GM23338 (cell line): ENCODE measurements around the gene LGALS1. TPM values are rescaled to one million over a fixed set of nuclear protein-coding genes. Genes with fewer than 3 reads are reported as not detected.

Experiments
- ATAC-seq: fragments of 200-7000 bp; cut with Tn5 transposase; 3 replicates; pipeline ENCODE4 v1.9.1; 2020
- DNase-seq: peaks from one replicate; pipeline ENCODE4 v3.0.0-alpha.2; 2015; ENCODE audit warnings: low spot score
- H2AFZ ChIP-seq: fragments of 200-600 bp; sonication (generic); 2 replicates; pipeline ENCODE4 v1.8.0; 2016; ENCODE audit warnings: antibody characterized with exemption, mild to moderate bottlenecking, moderate library complexity
- H3F3A ChIP-seq: fragments of 200-600 bp; sonication (generic); replicated peaks from 2 replicates; pipeline ENCODE4 v1.8.0; 2017; ENCODE audit warnings: antibody characterized with exemption, mixed run types, low read depth
- H3K27ac ChIP-seq: fragments of 200-600 bp; sonication (generic); 2 replicates; pipeline ENCODE4 v1.6.1; 2016; ENCODE audit warnings: low read depth
- H3K27me3 ChIP-seq: fragments of 200-600 bp; sonication (generic); 2 replicates; pipeline ENCODE4 v1.8.0; 2016; ENCODE audit warnings: mild to moderate bottlenecking, mixed run types, moderate library complexity; ENCODE audit not compliant: insufficient read depth
- H3K36me3 ChIP-seq: fragments of 200-600 bp; sonication (generic); 2 replicates; pipeline ENCODE4 v1.8.0; 2016; ENCODE audit warnings: mild to moderate bottlenecking; ENCODE audit not compliant: insufficient read depth
- H3K4me1 ChIP-seq: fragments of 200-600 bp; sonication (generic); 2 replicates; pipeline ENCODE4 v1.8.0; 2016; ENCODE audit warnings: mild to moderate bottlenecking, moderate library complexity; ENCODE audit not compliant: insufficient read depth
- H3K4me2 ChIP-seq: fragments of 200-600 bp; sonication (generic); 2 replicates; pipeline ENCODE4 v1.7.1; 2017; ENCODE audit warnings: mixed run types
- H3K4me3 ChIP-seq: fragments of 200-600 bp; sonication (generic); 2 replicates; pipeline ENCODE4 v1.6.1; 2016; ENCODE audit warnings: mixed run types
- H3K79me2 ChIP-seq: fragments of 200-600 bp; sonication (generic); replicated peaks from 2 replicates; pipeline ENCODE4 v1.8.0; 2017; ENCODE audit warnings: mild to moderate bottlenecking; ENCODE audit not compliant: insufficient read depth
- H3K9me2 ChIP-seq: fragments of 200-600 bp; sonication (generic); 2 replicates; pipeline ENCODE4 v1.8.0; 2017; ENCODE audit not compliant: insufficient read depth
- H4K20me1 ChIP-seq: fragments of 200-600 bp; sonication (generic); replicated peaks from 2 replicates; pipeline ENCODE4 v1.8.0; 2017; ENCODE audit warnings: mild to moderate bottlenecking; ENCODE audit not compliant: insufficient read depth
- H3K27ac Mint-ChIP-seq: 2 replicates; pipeline ENCODE4 v1.8.0; 2020; ENCODE audit warnings: inconsistent platforms, mild to moderate bottlenecking, moderate library complexity, mixed read lengths
- H3K27me3 Mint-ChIP-seq: 3 replicates; pipeline ENCODE4 v1.8.0; 2022; ENCODE audit warnings: low read depth, mild to moderate bottlenecking, moderate library complexity, mixed read lengths, inconsistent platforms; ENCODE audit not compliant: insufficient read depth, poor library complexity
- H3K36me3 Mint-ChIP-seq: 3 replicates; pipeline ENCODE4 v1.8.0; 2021; ENCODE audit warnings: low read depth, mild to moderate bottlenecking, inconsistent platforms, moderate library complexity, mixed read lengths
- H3K4me1 Mint-ChIP-seq: 3 replicates; pipeline ENCODE4 v1.8.0; 2020; ENCODE audit warnings: mild to moderate bottlenecking, inconsistent platforms, mixed read lengths
- H3K4me3 Mint-ChIP-seq: 3 replicates; pipeline ENCODE4 v1.8.0; 2021; ENCODE audit warnings: moderate library complexity, mild to moderate bottlenecking, inconsistent platforms, mixed read lengths
- H3K9me3 Mint-ChIP-seq: 3 replicates; pipeline ENCODE4 v1.8.0; 2020; ENCODE audit warnings: moderate library complexity, mild to moderate bottlenecking, inconsistent platforms, mixed read lengths
- CREB1 ChIP-seq: fragments of 250-450 bp; sonication (Bioruptor Pico); IDR thresholded peaks from 2 replicates; pipeline ENCODE4 v1.5.0; 2020; ENCODE audit warnings: low read depth, mild to moderate bottlenecking, moderate library complexity
- CTCF ChIP-seq, 2 experiments: fragments of 200-600 bp in 1 of 2; sonication (generic) in 1 of 2; conservative IDR thresholded peaks; 2 replicates each; pipeline versions ENCODE4 v1.5.1 to v1.6.1; 2016 to 2017; ENCODE audit warnings: antibody characterized with exemption in 2 of 2, low read depth in 2 of 2, mild to moderate bottlenecking in 2 of 2, moderate library complexity in 1 of 2
- EZH2 ChIP-seq: fragments of 200-600 bp; sonication (generic); IDR thresholded peaks from one replicate; pipeline ENCODE4 v1.8.0; 2017; ENCODE audit warnings: antibody characterized with exemption, mild to moderate bottlenecking, low read depth; ENCODE audit not compliant: unreplicated experiment
- EZH2phosphoT487 ChIP-seq: fragments of 200-600 bp; sonication (generic); IDR thresholded peaks from one replicate; pipeline ENCODE4 v1.8.1; 2018; ENCODE audit warnings: antibody characterized with exemption; ENCODE audit not compliant: unreplicated experiment
- JUNB ChIP-seq: IDR thresholded peaks from one replicate; pipeline ENCODE4 v1.6.1; 2016; ENCODE audit warnings: antibody characterized with exemption; ENCODE audit not compliant: unreplicated experiment
- NANOG ChIP-seq: IDR thresholded peaks from 2 replicates; pipeline ENCODE4 v1.6.1; 2016; ENCODE audit warnings: antibody characterized with exemption, borderline replicate concordance
- POLR2AphosphoS5 ChIP-seq: IDR thresholded peaks from 2 replicates; pipeline ENCODE4 v1.6.1; 2016; ENCODE audit warnings: antibody characterized with exemption, low read depth
- REST ChIP-seq: IDR thresholded peaks from one replicate; pipeline ENCODE4 v1.6.1; 2018; ENCODE audit warnings: antibody characterized with exemption; ENCODE audit not compliant: unreplicated experiment
- STAT1 ChIP-seq: IDR thresholded peaks from one replicate; pipeline ENCODE4 v1.6.1; 2016; ENCODE audit warnings: antibody characterized with exemption; ENCODE audit not compliant: unreplicated experiment
- ZNF114 ChIP-seq: fragments of 250-450 bp; sonication (Bioruptor Pico); IDR thresholded peaks from 2 replicates; pipeline ENCODE4 v1.5.0; 2020; ENCODE audit warnings: mild to moderate bottlenecking, moderate library complexity
- ZNF331 ChIP-seq: fragments of 250-450 bp; sonication (Bioruptor Pico); IDR thresholded peaks from 2 replicates; pipeline ENCODE4 v1.5.0; 2020; ENCODE audit warnings: low read depth, mild to moderate bottlenecking, moderate library complexity
- polyA plus RNA-seq: library from polyadenylated mRNA; unstranded; fragments of >200 nt; fragmentation: Nextera tagmentation; extraction: Ambion mirVana; gene quantifications from 2 replicates; pipeline ENCODE4 v1.2.1, GENCODE V29; 2016
- total RNA-seq: library from RNA; depleted of rRNA; stranded (reverse); fragments of >200 nt; shearing (Covaris generic); gene quantifications from 2 replicates; pipeline ENCODE4 v1.2.3, GENCODE V29; 2014
- TF ChIP-seq, protein P1 (sequence below): IDR thresholded peaks from 2 replicates; pipeline ENCODE4 v1.6.1; 2016; ENCODE audit warnings: antibody characterized with exemption
- TF ChIP-seq, protein P2 (sequence below): fragments of 250-450 bp; sonication (Bioruptor Pico); IDR thresholded peaks from 2 replicates; pipeline ENCODE4 v1.5.0; 2020; ENCODE audit warnings: mild to moderate bottlenecking, moderate library complexity

LGALS1 gene
- total and polyA plus RNA-seq, 2 experiments from 2014 or later: 31.2 to 62.5 TPM

DNA sequence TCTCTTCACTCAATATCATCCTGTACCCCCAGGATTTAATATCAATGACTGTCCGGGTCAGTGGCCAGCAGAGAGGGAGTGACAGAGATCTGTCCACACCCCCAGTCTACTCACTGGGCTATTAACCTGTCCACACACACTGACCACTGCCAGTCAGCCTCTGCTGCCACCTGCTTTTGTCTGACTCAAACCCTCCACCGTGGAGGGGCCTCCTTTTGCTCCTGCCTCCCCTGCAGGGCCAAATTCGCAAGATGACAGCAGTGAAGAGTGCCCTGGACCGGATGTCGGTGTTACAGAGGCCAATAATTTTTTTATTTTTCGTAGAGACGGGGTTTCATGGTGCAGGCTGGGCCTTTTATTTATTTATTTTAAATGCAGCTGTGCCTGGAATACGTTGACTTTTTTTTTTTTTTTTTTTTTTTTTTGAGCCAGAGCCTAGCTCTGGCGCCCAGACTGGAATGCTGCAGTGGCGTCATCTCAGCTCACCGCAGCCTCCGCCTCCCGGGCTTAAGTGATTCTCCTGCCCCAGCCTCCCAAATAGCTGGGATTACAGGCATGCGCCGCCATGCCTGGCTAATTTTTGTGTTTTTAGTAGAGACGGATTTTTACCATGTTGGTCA is 11.8 kb upstream of the LGALS1 start:
- Histone ChIP-seq H3K27ac (no peak overlapping the region), H3K4me2 (no peak overlapping the region), H3K4me3 (no peak overlapping the region), H4K20me1 (peaks cover 30% of the 10 kb centered on the region), H3K79me2 (peaks cover 59% of the 10 kb centered on the region), H3K9me2 (no peaks in the 10 kb centered on the region), H3K4me1 (peaks cover 5% of the 10 kb centered on the region; the same call in 1 of the 2 replicates), H3F3A (0 out of 2 replicates have a peak, but pooled peaks cover 15% of the 10 kb centered on the region), H3K27me3 (no peaks in the 10 kb centered on the region), H2AFZ (no peak overlapping the region), H3K36me3 (no peaks in the 10 kb centered on the region)
- peaks cover 26% of the 10 kb centered on the region for H3K4me1 Mint-ChIP-seq
- no peaks in the 10 kb centered on the region for H3K9me3 Mint-ChIP-seq
- H3K36me3 Mint-ChIP-seq: peaks cover 30% of the 10 kb centered on the region
- no peak overlapping the region for H3K4me3 Mint-ChIP-seq
- TF ChIP-seq NANOG (no peak), POLR2AphosphoS5 (no peak), ZNF114 (CRISPR knock-in tag) (no peak), ZNF331 (no peak), STAT1 (no peak), EZH2phosphoT487 (no peak), JUNB (no peak), CTCF (conservative IDR thresholded peaks at IDR 0.05; ENCODE audit: low read depth in 2 of 2) (no peak), REST (no peak), EZH2 (no peak), CREB1 (CRISPR knock-in tag) (no peak)
- TF ChIP-seq, protein P1, sequence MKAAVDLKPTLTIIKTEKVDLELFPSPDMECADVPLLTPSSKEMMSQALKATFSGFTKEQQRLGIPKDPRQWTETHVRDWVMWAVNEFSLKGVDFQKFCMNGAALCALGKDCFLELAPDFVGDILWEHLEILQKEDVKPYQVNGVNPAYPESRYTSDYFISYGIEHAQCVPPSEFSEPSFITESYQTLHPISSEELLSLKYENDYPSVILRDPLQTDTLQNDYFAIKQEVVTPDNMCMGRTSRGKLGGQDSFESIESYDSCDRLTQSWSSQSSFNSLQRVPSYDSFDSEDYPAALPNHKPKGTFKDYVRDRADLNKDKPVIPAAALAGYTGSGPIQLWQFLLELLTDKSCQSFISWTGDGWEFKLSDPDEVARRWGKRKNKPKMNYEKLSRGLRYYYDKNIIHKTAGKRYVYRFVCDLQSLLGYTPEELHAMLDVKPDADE: no peak
- TF ChIP-seq, protein P2, sequence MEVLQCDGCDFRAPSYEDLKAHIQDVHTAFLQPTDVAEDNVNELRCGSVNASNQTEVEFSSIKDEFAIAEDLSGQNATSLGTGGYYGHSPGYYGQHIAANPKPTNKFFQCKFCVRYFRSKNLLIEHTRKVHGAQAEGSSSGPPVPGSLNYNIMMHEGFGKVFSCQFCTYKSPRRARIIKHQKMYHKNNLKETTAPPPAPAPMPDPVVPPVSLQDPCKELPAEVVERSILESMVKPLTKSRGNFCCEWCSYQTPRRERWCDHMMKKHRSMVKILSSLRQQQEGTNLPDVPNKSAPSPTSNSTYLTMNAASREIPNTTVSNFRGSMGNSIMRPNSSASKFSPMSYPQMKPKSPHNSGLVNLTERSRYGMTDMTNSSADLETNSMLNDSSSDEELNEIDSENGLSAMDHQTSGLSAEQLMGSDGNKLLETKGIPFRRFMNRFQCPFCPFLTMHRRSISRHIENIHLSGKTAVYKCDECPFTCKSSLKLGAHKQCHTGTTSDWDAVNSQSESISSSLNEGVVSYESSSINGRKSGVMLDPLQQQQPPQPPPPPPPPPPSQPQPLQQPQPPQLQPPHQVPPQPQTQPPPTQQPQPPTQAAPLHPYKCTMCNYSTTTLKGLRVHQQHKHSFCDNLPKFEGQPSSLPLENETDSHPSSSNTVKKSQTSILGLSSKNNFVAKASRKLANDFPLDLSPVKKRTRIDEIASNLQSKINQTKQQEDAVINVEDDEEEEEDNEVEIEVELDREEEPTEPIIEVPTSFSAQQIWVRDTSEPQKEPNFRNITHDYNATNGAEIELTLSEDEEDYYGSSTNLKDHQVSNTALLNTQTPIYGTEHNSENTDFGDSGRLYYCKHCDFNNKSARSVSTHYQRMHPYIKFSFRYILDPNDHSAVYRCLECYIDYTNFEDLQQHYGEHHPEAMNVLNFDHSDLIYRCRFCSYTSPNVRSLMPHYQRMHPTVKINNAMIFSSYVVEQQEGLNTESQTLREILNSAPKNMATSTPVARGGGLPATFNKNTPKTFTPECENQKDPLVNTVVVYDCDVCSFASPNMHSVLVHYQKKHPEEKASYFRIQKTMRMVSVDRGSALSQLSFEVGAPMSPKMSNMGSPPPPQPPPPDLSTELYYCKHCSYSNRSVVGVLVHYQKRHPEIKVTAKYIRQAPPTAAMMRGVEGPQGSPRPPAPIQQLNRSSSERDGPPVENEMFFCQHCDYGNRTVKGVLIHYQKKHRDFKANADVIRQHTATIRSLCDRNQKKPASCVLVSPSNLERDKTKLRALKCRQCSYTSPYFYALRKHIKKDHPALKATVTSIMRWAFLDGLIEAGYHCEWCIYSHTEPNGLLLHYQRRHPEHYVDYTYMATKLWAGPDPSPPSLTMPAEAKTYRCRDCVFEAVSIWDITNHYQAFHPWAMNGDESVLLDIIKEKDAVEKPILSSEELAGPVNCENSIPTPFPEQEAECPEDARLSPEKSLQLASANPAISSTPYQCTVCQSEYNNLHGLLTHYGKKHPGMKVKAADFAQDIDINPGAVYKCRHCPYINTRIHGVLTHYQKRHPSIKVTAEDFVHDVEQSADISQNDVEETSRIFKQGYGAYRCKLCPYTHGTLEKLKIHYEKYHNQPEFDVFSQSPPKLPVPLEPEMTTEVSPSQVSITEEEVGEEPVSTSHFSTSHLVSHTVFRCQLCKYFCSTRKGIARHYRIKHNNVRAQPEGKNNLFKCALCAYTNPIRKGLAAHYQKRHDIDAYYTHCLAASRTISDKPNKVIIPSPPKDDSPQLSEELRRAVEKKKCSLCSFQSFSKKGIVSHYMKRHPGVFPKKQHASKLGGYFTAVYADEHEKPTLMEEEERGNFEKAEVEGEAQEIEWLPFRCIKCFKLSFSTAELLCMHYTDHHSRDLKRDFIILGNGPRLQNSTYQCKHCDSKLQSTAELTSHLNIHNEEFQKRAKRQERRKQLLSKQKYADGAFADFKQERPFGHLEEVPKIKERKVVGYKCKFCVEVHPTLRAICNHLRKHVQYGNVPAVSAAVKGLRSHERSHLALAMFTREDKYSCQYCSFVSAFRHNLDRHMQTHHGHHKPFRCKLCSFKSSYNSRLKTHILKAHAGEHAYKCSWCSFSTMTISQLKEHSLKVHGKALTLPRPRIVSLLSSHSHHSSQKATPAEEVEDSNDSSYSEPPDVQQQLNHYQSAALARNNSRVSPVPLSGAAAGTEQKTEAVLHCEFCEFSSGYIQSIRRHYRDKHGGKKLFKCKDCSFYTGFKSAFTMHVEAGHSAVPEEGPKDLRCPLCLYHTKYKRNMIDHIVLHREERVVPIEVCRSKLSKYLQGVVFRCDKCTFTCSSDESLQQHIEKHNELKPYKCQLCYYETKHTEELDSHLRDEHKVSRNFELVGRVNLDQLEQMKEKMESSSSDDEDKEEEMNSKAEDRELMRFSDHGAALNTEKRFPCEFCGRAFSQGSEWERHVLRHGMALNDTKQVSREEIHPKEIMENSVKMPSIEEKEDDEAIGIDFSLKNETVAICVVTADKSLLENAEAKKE (CRISPR knock-in tag): no peak
- DNase-seq (no peak), ATAC-seq (no peak)
- no peak overlapping the region for H3K27ac Mint-ChIP-seq
- peaks cover 11% of the 10 kb centered on the region for H3K27me3 Mint-ChIP-seq
